WTC11 (cell line): ENCODE results near the gene MBP. TPM values are rescaled to one million over a fixed set of nuclear protein-coding genes. Genes with fewer than 3 reads are reported as not detected.
A peak's percentile ranks its signal among the peaks of the same experiment; 100 is the strongest.

Experiments
- ATAC-seq: fragments of 200-7000 bp; cut with Tn5 transposase; 2 replicates; pipeline ENCODE4 v1.10.0; 2021; ENCODE audit warnings: mild to moderate bottlenecking, moderate library complexity
- CTCF ChIA-PET: fragments of 300-600 bp; sonication (Branson Sonifier 250); formaldehyde crosslinking; loops from one replicate; lab custom pipeline; 2021; ENCODE audit warnings: antibody characterized with exemption; lab: Charles Lee
- POLR2A ChIA-PET: fragments of 350-600 bp; sonication (Branson Sonifier 250); formaldehyde crosslinking; loops from one replicate; lab custom pipeline; 2021; ENCODE audit warnings: antibody characterized with exemption; lab: Charles Lee
- DNase-seq: peaks from one replicate; pipeline ENCODE4 v3.0.0; 2021; ENCODE audit warnings: low spot score
- H3K27ac Mint-ChIP-seq: 2 replicates; pipeline ENCODE4 v1.8.0; 2021; ENCODE audit warnings: mixed read lengths
- H3K27me3 Mint-ChIP-seq: 2 replicates; pipeline ENCODE4 v1.8.0; 2021; ENCODE audit warnings: low read depth, mild to moderate bottlenecking, moderate library complexity, mixed read lengths
- H3K36me3 Mint-ChIP-seq: 2 replicates; pipeline ENCODE4 v1.8.0; 2021; ENCODE audit warnings: mixed read lengths
- H3K4me1 Mint-ChIP-seq: 2 replicates; pipeline ENCODE4 v1.8.0; 2022; ENCODE audit warnings: mixed read lengths
- H3K4me3 Mint-ChIP-seq: 2 replicates; pipeline ENCODE4 v1.8.0; 2021; ENCODE audit warnings: mild to moderate bottlenecking, moderate library complexity, mixed read lengths
- H3K9me3 Mint-ChIP-seq: 2 replicates; pipeline ENCODE4 v1.8.0; 2021; ENCODE audit warnings: mixed read lengths
- ARID4B ChIP-seq: sonication (generic); formaldehyde crosslinking; IDR thresholded peaks from 2 replicates; pipeline ENCODE4 v1.8.0; 2023; ENCODE audit warnings: missing genetic modification reagents, mild to moderate bottlenecking, borderline replicate concordance
- CREB1 ChIP-seq: sonication (generic); formaldehyde crosslinking; IDR thresholded peaks from 2 replicates; pipeline ENCODE4 v1.8.0; 2023; ENCODE audit warnings: mild to moderate bottlenecking, missing genetic modification reagents
- CREM ChIP-seq: sonication (generic); formaldehyde crosslinking; IDR thresholded peaks from 2 replicates; pipeline ENCODE4 v1.8.1; 2022; ENCODE audit warnings: mild to moderate bottlenecking, missing genetic modification reagents, moderate library complexity
- ESRRA ChIP-seq: sonication (generic); formaldehyde crosslinking; IDR thresholded peaks from 2 replicates; pipeline ENCODE4 v1.8.1; 2022; ENCODE audit warnings: mild to moderate bottlenecking, missing genetic modification reagents, borderline replicate concordance
- ETV6 ChIP-seq: sonication (generic); formaldehyde crosslinking; IDR thresholded peaks from 2 replicates; pipeline ENCODE4 v1.8.1; 2022; ENCODE audit warnings: mild to moderate bottlenecking, missing genetic modification reagents
- JAZF1 ChIP-seq: fragments of 250-450 bp; sonication (Bioruptor Pico); IDR thresholded peaks from 2 replicates; pipeline ENCODE4 v1.9.0; 2021; ENCODE audit warnings: moderate library complexity, mild to moderate bottlenecking, inconsistent platforms
- JUN ChIP-seq: sonication (generic); formaldehyde crosslinking; IDR thresholded peaks from 2 replicates; pipeline ENCODE4 v1.8.0; 2023; ENCODE audit warnings: mild to moderate bottlenecking, missing genetic modification reagents
- KAT7 ChIP-seq: sonication (generic); formaldehyde crosslinking; IDR thresholded peaks from 2 replicates; pipeline ENCODE4 v1.8.1; 2023; ENCODE audit warnings: missing genetic modification reagents, mild to moderate bottlenecking, borderline replicate concordance
- NFYB ChIP-seq: sonication (generic); formaldehyde crosslinking; conservative IDR thresholded peaks from 2 replicates; pipeline ENCODE4 v1.8.0; 2022; ENCODE audit warnings: low read depth, missing genetic modification reagents
- RELA ChIP-seq: sonication (generic); formaldehyde crosslinking; IDR thresholded peaks from 2 replicates; pipeline ENCODE4 v1.8.1; 2022; ENCODE audit warnings: missing genetic modification reagents, mild to moderate bottlenecking, borderline replicate concordance
- SMAD4 ChIP-seq: sonication (generic); formaldehyde crosslinking; IDR thresholded peaks from 2 replicates; pipeline ENCODE4 v1.8.0; 2022; ENCODE audit warnings: mild to moderate bottlenecking, missing genetic modification reagents
- SOX15 ChIP-seq: fragments of 250-450 bp; sonication (Bioruptor Pico); IDR thresholded peaks from 2 replicates; pipeline ENCODE4 v1.9.0; 2021; ENCODE audit warnings: mild to moderate bottlenecking
- SP1 ChIP-seq: sonication (generic); formaldehyde crosslinking; conservative IDR thresholded peaks from 2 replicates; pipeline ENCODE4 v1.8.1; 2022; ENCODE audit warnings: missing genetic modification reagents
- TEAD4 ChIP-seq: sonication (generic); formaldehyde crosslinking; IDR thresholded peaks from 2 replicates; pipeline ENCODE4 v1.8.0; 2022; ENCODE audit warnings: mild to moderate bottlenecking, missing genetic modification reagents
- ZNF219 ChIP-seq: sonication (generic); formaldehyde crosslinking; IDR thresholded peaks from 2 replicates; pipeline ENCODE4 v1.8.0; 2023; ENCODE audit warnings: missing genetic modification reagents, mild to moderate bottlenecking, borderline replicate concordance
- total RNA-seq: library from RNA; stranded (reverse); gene quantifications from 3 replicates; pipeline ENCODE4 v1.2.3, GENCODE V29; 2021
- TF ChIP-seq, protein P1 (sequence below): sonication (generic); formaldehyde crosslinking; IDR thresholded peaks from 2 replicates; pipeline ENCODE4 v1.8.0; 2022; ENCODE audit warnings: mild to moderate bottlenecking, missing genetic modification reagents
- TF ChIP-seq, protein P2 (sequence below): sonication (generic); formaldehyde crosslinking; IDR thresholded peaks from 2 replicates; pipeline ENCODE4 v1.8.1; 2022; ENCODE audit warnings: mild to moderate bottlenecking, moderate library complexity, missing genetic modification reagents
- TF ChIP-seq, protein P3 (sequence below): sonication (generic); formaldehyde crosslinking; IDR thresholded peaks from 2 replicates; pipeline ENCODE4 v1.8.0; 2022; ENCODE audit warnings: missing genetic modification reagents
- TF ChIP-seq, protein P4 (sequence below): fragments of 200-600 bp; IDR thresholded peaks from 2 replicates; pipeline ENCODE4 v1.8.0; 2022; ENCODE audit warnings: antibody characterized with exemption

MBP gene
- total RNA-seq, 1 experiment from 2014 or later, result 19.6 TPM

GRCh38 chr18:77046994-77047393 lies 85.6 kb downstream of the MBP start:
- ChIA-PET CTCF (interaction anchor here (2.5 kb wide), 1 partner anchor 47 kb away, joined by 7 read pairs; no protein-coding TSS in a partner anchor), POLR2A (no interaction called here)
- TF ChIP-seq JAZF1 (CRISPR knock-in tag) (no peak), TEAD4 (CRISPR knock-in tag) (no peak), ESRRA (CRISPR knock-in tag) (no peak), JUN (CRISPR knock-in tag) (no peak), CREB1 (CRISPR knock-in tag) (no peak), ETV6 (CRISPR knock-in tag) (no peak)
- TF ChIP-seq, protein P1, sequence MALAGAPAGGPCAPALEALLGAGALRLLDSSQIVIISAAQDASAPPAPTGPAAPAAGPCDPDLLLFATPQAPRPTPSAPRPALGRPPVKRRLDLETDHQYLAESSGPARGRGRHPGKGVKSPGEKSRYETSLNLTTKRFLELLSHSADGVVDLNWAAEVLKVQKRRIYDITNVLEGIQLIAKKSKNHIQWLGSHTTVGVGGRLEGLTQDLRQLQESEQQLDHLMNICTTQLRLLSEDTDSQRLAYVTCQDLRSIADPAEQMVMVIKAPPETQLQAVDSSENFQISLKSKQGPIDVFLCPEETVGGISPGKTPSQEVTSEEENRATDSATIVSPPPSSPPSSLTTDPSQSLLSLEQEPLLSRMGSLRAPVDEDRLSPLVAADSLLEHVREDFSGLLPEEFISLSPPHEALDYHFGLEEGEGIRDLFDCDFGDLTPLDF, result no peak
- DNase-seq, result no peak
- Mint-ChIP-seq H3K4me3 (no peak overlapping the region), H3K27me3 (no peaks in the 10 kb centered on the region), H3K9me3 (no peaks in the 10 kb centered on the region), H3K36me3 (no peaks in the 10 kb centered on the region), H3K27ac (no peak overlapping the region), H3K4me1 (peaks cover 11% of the 10 kb centered on the region)
- no peak for ATAC-seq

DNA sequence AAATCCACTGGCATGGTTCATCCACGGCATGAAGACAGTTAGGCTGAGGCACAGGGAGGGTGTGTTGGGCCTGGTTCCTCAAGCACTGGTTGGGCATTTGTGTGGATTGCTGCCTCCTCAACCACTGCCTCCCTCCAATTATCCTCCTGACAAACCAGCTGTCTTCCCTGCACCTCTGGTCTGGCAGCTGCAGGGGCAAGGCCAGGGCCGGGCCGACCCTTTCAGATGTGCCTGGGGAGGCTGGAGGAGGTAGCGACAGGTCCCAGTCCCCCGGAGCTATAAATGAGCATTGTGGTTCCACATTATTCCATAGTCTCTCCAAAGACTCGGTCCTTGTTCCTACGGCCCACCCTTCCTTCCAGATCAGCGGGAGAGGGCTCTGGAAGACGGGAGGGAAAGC lies 86.2 kb downstream of the MBP start:
- no peaks in the 10 kb centered on the region for H3K9me3 Mint-ChIP-seq
- H3K4me3 Mint-ChIP-seq, result no peak overlapping the region
- ChIA-PET POLR2A (no interaction called here), CTCF (interaction anchor here (1.2 to 2.5 kb wide), 2 partner anchors 47 to 165 kb away, joined by 3 to 7 read pairs; no protein-coding TSS in a partner anchor)
- TF ChIP-seq CREM (CRISPR knock-in tag), result no peak
- TF ChIP-seq KAT7 (CRISPR knock-in tag), result no peak
- no peak for TF ChIP-seq SP1
- no peak for TF ChIP-seq RELA
- TF ChIP-seq, protein P2, sequence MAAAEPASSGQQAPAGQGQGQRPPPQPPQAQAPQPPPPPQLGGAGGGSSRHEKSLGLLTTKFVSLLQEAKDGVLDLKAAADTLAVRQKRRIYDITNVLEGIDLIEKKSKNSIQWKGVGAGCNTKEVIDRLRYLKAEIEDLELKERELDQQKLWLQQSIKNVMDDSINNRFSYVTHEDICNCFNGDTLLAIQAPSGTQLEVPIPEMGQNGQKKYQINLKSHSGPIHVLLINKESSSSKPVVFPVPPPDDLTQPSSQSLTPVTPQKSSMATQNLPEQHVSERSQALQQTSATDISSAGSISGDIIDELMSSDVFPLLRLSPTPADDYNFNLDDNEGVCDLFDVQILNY (CRISPR knock-in tag), result no peak
- TF ChIP-seq SOX15 (CRISPR knock-in tag), result no peak
- no peak for TF ChIP-seq ARID4B (CRISPR knock-in tag)
- no peak for TF ChIP-seq ZNF219
- H3K4me1 Mint-ChIP-seq, result peaks cover 11% of the 10 kb centered on the region
- DNase-seq, result no peak
- no peaks in the 10 kb centered on the region for H3K36me3 Mint-ChIP-seq
- no peak overlapping the region for H3K27ac Mint-ChIP-seq
- no peak for ATAC-seq
- no peaks in the 10 kb centered on the region for H3K27me3 Mint-ChIP-seq

DNA sequence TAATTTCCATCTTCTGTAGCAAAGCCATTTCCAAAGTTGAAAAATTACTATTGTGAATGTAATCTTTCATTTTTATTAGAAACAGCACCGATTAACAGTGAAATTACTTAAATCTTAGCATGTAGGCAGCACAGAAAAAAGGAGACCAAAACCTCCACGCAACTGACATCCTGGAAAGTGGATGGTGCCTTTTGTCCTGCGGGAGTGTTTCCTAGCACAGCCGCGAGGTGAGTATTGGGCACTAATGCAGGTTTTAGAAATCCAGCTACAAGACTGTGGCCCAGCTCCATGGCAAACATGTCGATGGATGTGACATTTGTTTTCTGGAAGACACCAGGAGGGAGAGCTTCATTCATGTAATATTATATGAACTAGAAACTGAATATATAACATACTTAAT lies 86.9 kb downstream of the MBP start:
- peak overlapping the region; percentile 48; the same call in 1 of the 2 replicates for H3K27ac Mint-ChIP-seq
- CTCF ChIA-PET, result interaction anchor here (1.2 to 2.5 kb wide), 2 partner anchors 46 to 166 kb away, joined by 3 to 7 read pairs; no protein-coding TSS in a partner anchor
- ATAC-seq (no peak), DNase-seq (no peak)
- no peaks in the 10 kb centered on the region for H3K27me3 Mint-ChIP-seq
- H3K4me1 Mint-ChIP-seq, result peaks cover 11% of the 10 kb centered on the region
- no peaks in the 10 kb centered on the region for H3K36me3 Mint-ChIP-seq
- H3K9me3 Mint-ChIP-seq, result no peaks in the 10 kb centered on the region
- POLR2A ChIA-PET, result no interaction called here
- no peak overlapping the region for H3K4me3 Mint-ChIP-seq
- TF ChIP-seq, protein P3, sequence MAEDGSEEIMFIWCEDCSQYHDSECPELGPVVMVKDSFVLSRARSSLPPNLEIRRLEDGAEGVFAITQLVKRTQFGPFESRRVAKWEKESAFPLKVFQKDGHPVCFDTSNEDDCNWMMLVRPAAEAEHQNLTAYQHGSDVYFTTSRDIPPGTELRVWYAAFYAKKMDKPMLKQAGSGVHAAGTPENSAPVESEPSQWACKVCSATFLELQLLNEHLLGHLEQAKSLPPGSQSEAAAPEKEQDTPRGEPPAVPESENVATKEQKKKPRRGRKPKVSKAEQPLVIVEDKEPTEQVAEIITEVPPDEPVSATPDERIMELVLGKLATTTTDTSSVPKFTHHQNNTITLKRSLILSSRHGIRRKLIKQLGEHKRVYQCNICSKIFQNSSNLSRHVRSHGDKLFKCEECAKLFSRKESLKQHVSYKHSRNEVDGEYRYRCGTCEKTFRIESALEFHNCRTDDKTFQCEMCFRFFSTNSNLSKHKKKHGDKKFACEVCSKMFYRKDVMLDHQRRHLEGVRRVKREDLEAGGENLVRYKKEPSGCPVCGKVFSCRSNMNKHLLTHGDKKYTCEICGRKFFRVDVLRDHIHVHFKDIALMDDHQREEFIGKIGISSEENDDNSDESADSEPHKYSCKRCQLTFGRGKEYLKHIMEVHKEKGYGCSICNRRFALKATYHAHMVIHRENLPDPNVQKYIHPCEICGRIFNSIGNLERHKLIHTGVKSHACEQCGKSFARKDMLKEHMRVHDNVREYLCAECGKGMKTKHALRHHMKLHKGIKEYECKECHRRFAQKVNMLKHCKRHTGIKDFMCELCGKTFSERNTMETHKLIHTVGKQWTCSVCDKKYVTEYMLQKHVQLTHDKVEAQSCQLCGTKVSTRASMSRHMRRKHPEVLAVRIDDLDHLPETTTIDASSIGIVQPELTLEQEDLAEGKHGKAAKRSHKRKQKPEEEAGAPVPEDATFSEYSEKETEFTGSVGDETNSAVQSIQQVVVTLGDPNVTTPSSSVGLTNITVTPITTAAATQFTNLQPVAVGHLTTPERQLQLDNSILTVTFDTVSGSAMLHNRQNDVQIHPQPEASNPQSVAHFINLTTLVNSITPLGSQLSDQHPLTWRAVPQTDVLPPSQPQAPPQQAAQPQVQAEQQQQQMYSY (CRISPR knock-in tag), result no peak
- no peak for TF ChIP-seq SMAD4 (CRISPR knock-in tag)
- TF ChIP-seq JUN (CRISPR knock-in tag), result no peak
- TF ChIP-seq, protein P4, sequence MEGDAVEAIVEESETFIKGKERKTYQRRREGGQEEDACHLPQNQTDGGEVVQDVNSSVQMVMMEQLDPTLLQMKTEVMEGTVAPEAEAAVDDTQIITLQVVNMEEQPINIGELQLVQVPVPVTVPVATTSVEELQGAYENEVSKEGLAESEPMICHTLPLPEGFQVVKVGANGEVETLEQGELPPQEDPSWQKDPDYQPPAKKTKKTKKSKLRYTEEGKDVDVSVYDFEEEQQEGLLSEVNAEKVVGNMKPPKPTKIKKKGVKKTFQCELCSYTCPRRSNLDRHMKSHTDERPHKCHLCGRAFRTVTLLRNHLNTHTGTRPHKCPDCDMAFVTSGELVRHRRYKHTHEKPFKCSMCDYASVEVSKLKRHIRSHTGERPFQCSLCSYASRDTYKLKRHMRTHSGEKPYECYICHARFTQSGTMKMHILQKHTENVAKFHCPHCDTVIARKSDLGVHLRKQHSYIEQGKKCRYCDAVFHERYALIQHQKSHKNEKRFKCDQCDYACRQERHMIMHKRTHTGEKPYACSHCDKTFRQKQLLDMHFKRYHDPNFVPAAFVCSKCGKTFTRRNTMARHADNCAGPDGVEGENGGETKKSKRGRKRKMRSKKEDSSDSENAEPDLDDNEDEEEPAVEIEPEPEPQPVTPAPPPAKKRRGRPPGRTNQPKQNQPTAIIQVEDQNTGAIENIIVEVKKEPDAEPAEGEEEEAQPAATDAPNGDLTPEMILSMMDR, result no peak
- TF ChIP-seq NFYB, result no peak
